Endothelial cell of umbilical vein (primary cell): Measurements from ENCODE around the gene SWAP70. TPM values are rescaled to one million over a fixed set of nuclear protein-coding genes. Genes with fewer than 3 reads are reported as not detected.

Experiments used
- BruUV-seq: library from RNA; stranded (reverse); fragments of 400-500 nt; replicated peaks from 2 replicates; lab custom pipeline; 2021; lab: Mats Ljungman, UMichigan
- CTCF ChIA-PET: fragments of 300-600, 350-600 bp; sonication (Branson Sonifier 250); formaldehyde crosslinking; loops from one replicate; lab custom pipeline; 2021; ENCODE audit warnings: antibody characterized with exemption, inconsistent platforms; lab: Charles Lee
- POLR2A ChIA-PET: fragments of 300-600, 350-600 bp; sonication (Branson Sonifier 250); formaldehyde crosslinking; loops from one replicate; lab custom pipeline; 2021; ENCODE audit warnings: antibody characterized with exemption, inconsistent platforms; lab: Charles Lee
- DNase-seq: peaks from one replicate; pipeline ENCODE4 v3.0.0-alpha.2; 2011; ENCODE audit warnings: low read depth, low spot score
- FAIRE-seq: peaks from 2 replicates; lab custom pipeline; 2011; peaks lifted over from hg19 to GRCh38; lab: Jason Lieb, UNC
- H2AFZ ChIP-seq: 2 replicates; pipeline ENCODE4 v1.6.0; 2012; ENCODE audit warnings: low read depth, low read length, control low read depth, inconsistent platforms
- H3K27ac ChIP-seq: 2 replicates; pipeline ENCODE4 v1.5.1; 2011; ENCODE audit warnings: low read depth, mild to moderate bottlenecking, control low read depth, low read length, moderate library complexity; ENCODE audit not compliant: insufficient read depth
- H3K27me3 ChIP-seq, 2 experiments: 2 replicates each; pipeline versions ENCODE4 v1.6.0 to v1.6.1; 2011; ENCODE audit warnings: low read length in 2 of 2, mixed read lengths in 1 of 2; ENCODE audit not compliant: control insufficient read depth in 2 of 2, insufficient read depth in 2 of 2
- H3K36me3 ChIP-seq, 2 experiments: 2 replicates in 1 of 2; 3 replicates in 1 of 2; pipeline ENCODE4 v1.5.1; 2011; ENCODE audit warnings: low read length in 2 of 2, mild to moderate bottlenecking in 1 of 2, moderate library complexity in 1 of 2; ENCODE audit not compliant: control insufficient read depth in 2 of 2, insufficient read depth in 2 of 2; ENCODE audit errors: extremely low read depth in 1 of 2
- H3K4me1 ChIP-seq: 3 replicates; pipeline ENCODE4 v1.5.1; 2011; ENCODE audit warnings: mild to moderate bottlenecking, low read length; ENCODE audit not compliant: control insufficient read depth, insufficient read depth; ENCODE audit errors: extremely low read depth
- H3K4me2 ChIP-seq: 2 replicates; pipeline ENCODE4 v1.6.1; 2011; ENCODE audit warnings: low read length, control low read depth, mixed read lengths; ENCODE audit not compliant: insufficient read depth
- H3K4me3 ChIP-seq, 3 experiments: fragments of 200-600 bp in 1 of 3; sonication (generic), shearing (Covaris generic) in 1 of 3; replicated peaks in 1 of 3; 2 replicates each; pipeline ENCODE4 v1.5.1; 2011 to 2016; ENCODE audit warnings: control low read depth in 3 of 3, low read length in 3 of 3, mild to moderate bottlenecking in 2 of 3, inconsistent platforms in 1 of 3, low read depth in 1 of 3, moderate library complexity in 1 of 3; ENCODE audit not compliant: insufficient read depth in 1 of 3
- H3K79me2 ChIP-seq: 2 replicates; pipeline ENCODE4 v1.6.0; 2012; ENCODE audit warnings: low read length, inconsistent platforms; ENCODE audit not compliant: control insufficient read depth, insufficient read depth
- H3K9ac ChIP-seq: replicated peaks from 2 replicates; pipeline ENCODE3; 2011; ENCODE audit warnings: low read length, control low read depth; ENCODE audit not compliant: insufficient read depth; ENCODE audit errors: extremely low read depth
- H3K9me1 ChIP-seq: replicated peaks from 3 replicates; pipeline ENCODE4 v1.6.0; 2011; ENCODE audit warnings: mild to moderate bottlenecking, low read length; ENCODE audit not compliant: control insufficient read depth, insufficient read depth; ENCODE audit errors: extremely low read depth
- H3K9me3 ChIP-seq: replicated peaks from 2 replicates; pipeline ENCODE4 v1.5.1; 2012; ENCODE audit warnings: low read length, inconsistent platforms; ENCODE audit not compliant: control insufficient read depth, insufficient read depth
- H4K20me1 ChIP-seq: replicated peaks from 2 replicates; pipeline ENCODE3; 2011; ENCODE audit warnings: mild to moderate bottlenecking, low read length; ENCODE audit not compliant: control insufficient read depth, insufficient read depth; ENCODE audit errors: extremely low read depth
- EZH2 ChIP-seq: IDR thresholded peaks from 2 replicates; pipeline ENCODE4 v1.6.1; 2012; ENCODE audit warnings: borderline replicate concordance, low read depth, mild to moderate bottlenecking, moderate library complexity, low read length, inconsistent platforms; ENCODE audit not compliant: severe bottlenecking
- FOS ChIP-seq: IDR thresholded peaks from 2 replicates; pipeline ENCODE4 v1.6.1; 2011; ENCODE audit warnings: mild to moderate bottlenecking, low read length, moderate library complexity, borderline replicate concordance; ENCODE audit not compliant: insufficient read depth
- GATA2 ChIP-seq: IDR thresholded peaks from 2 replicates; pipeline ENCODE4 v1.7.0; 2011; ENCODE audit warnings: low read depth, mild to moderate bottlenecking, moderate library complexity, mixed read lengths, low read length; ENCODE audit not compliant: insufficient read length, insufficient read depth
- JUN ChIP-seq: IDR thresholded peaks from 2 replicates; pipeline ENCODE4 v1.6.1; 2011; ENCODE audit warnings: borderline replicate concordance, low read depth; ENCODE audit not compliant: insufficient read length, insufficient read depth
- MYC ChIP-seq: IDR thresholded peaks from one replicate; pipeline ENCODE4 v1.6.1; 2011; ENCODE audit warnings: mild to moderate bottlenecking, low read depth, low read length
- POLR2A ChIP-seq: IDR thresholded peaks from 2 replicates; pipeline ENCODE4 v1.6.1; 2012; ENCODE audit warnings: low read depth, mild to moderate bottlenecking, control low read depth, low read length
- POLR2AphosphoS5 ChIP-seq: IDR thresholded peaks from 2 replicates; pipeline ENCODE4 v1.6.1; 2012; ENCODE audit warnings: low read depth, mild to moderate bottlenecking, control low read depth, low read length, moderate library complexity; ENCODE audit not compliant: insufficient read depth
- dilution Hi-C: fragments of 300-500 bp; cut with MboI; formaldehyde crosslinking; loops from one replicate; pipeline ENCODE4 v1.15.0; 2019; ENCODE audit warnings: low sequenced_read_pairs; ENCODE audit not compliant: extremely low pct_ligation_motif_present
- intact Hi-C: fragments of 100-400 bp; cut with micrococcal nuclease; formaldehyde crosslinking; loops from one replicate; pipeline ENCODE4 v1.10.0; 2022
- polyA plus RNA-seq, 4 experiments: library from polyadenylated mRNA; depleted of rRNA in 3 of 4; stranded (reverse) in 3 of 4; unstranded in 1 of 4; fragments of >200 nt; gene quantifications; 2 replicates each; pipeline versions ENCODE4 v1.2.1 to v1.2.3, GENCODE V29; 2011 to 2012; ENCODE audit warnings: missing spikeins in 1 of 4
- total RNA-seq: library from RNA; stranded (reverse); gene quantifications from 2 replicates; pipeline ENCODE4 v1.2.3, GENCODE V29; 2021
- TF ChIP-seq, protein P1 (sequence below), 2 donors: IDR thresholded peaks; 1 replicate in 1 of 2; 2 replicates in 1 of 2; pipeline ENCODE4 v1.5.1; 2011; ENCODE audit warnings: low read length in 2 of 2, mild to moderate bottlenecking in 2 of 2, moderate library complexity in 2 of 2, control low read depth in 1 of 2, inconsistent platforms in 1 of 2, low read depth in 1 of 2; ENCODE audit not compliant: insufficient read depth in 1 of 2; ENCODE audit errors: extremely low read depth in 1 of 2
- TF ChIP-seq, protein P2 (sequence below): IDR thresholded peaks from 2 replicates; pipeline ENCODE4 v1.6.1; 2011; ENCODE audit not compliant: insufficient read depth, insufficient read length

Gene SWAP70
- total and polyA plus RNA-seq, 2 donors (not counting 3 experiments of a cell fraction or from before 2014, with no cell fraction given) = 52.5 to 165 TPM

DNA sequence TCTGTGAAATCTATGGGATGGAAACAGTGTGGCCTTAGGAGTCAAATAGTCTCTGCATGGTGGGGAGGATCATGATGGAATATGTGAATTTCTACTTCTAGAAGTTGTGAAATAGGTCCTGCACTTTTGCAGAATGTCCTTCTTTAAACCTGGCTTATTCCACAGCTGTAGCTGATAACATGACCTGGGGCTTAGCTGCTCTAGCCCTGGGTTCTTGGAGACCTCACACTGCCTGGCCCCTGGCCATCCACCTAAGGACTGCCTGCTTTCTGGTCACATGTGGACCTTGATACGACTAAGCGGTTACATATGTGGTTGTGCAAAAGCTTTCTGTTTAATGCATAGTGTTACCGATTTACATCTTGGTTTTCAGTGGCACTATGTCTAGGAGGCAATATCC, 88.2 kb downstream of the SWAP70 start:
- DNase-seq (no peak), FAIRE-seq (no peak)
- Histone ChIP-seq H3K27me3 (no peaks in the 10 kb centered on the region), H3K27ac (no peak overlapping the region), H3K4me1 (peaks cover 30% of the 10 kb centered on the region), H2AFZ (no peak overlapping the region), H3K79me2 (peaks cover 2% of the 10 kb centered on the region), H3K9ac (no peak overlapping the region), H3K9me1 (no peaks in the 10 kb centered on the region), H3K9me3 (no peaks in the 10 kb centered on the region), H3K4me2 (no peak overlapping the region), H4K20me1 (no peaks in the 10 kb centered on the region), H3K4me3 (no peak overlapping the region), H3K36me3 (peaks cover 21 to 23% of the 10 kb centered on the region in 2 experiments)
- TF ChIP-seq POLR2AphosphoS5 (no peak), JUN (no peak), GATA2 (no peak), POLR2A (no peak), EZH2 (no peak), FOS (no peak), MYC (no peak)
- TF ChIP-seq, protein P1, sequence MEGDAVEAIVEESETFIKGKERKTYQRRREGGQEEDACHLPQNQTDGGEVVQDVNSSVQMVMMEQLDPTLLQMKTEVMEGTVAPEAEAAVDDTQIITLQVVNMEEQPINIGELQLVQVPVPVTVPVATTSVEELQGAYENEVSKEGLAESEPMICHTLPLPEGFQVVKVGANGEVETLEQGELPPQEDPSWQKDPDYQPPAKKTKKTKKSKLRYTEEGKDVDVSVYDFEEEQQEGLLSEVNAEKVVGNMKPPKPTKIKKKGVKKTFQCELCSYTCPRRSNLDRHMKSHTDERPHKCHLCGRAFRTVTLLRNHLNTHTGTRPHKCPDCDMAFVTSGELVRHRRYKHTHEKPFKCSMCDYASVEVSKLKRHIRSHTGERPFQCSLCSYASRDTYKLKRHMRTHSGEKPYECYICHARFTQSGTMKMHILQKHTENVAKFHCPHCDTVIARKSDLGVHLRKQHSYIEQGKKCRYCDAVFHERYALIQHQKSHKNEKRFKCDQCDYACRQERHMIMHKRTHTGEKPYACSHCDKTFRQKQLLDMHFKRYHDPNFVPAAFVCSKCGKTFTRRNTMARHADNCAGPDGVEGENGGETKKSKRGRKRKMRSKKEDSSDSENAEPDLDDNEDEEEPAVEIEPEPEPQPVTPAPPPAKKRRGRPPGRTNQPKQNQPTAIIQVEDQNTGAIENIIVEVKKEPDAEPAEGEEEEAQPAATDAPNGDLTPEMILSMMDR (IDR thresholded peaks at IDR 0.05; ENCODE audit: extremely low read depth in 1 of 2, insufficient read depth in 1 of 2, low read depth in 1 of 2, low read length in 2 of 2) = no peak
- TF ChIP-seq, protein P2, sequence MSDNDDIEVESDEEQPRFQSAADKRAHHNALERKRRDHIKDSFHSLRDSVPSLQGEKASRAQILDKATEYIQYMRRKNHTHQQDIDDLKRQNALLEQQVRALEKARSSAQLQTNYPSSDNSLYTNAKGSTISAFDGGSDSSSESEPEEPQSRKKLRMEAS = no peak
- POLR2A ChIA-PET = no interaction called here
- CTCF ChIA-PET = interaction anchor here (3.6 kb wide), 1 partner anchor 221 kb away, joined by 14 read pairs; no protein-coding TSS in a partner anchor
- dilution Hi-C loops (no loop called here), intact Hi-C loops (no loop called here)
- no TSS peak for BruUV-seq
